ENCODE results near the gene UGP2.

Gene UGP2

GRCh38 chr2:63820969-63821368, 20.7 kb upstream of the UGP2 start:
- Mint-ChIP-seq H3K27ac (no peak overlapping the region), H3K4me1 (ENCODE audit: low read depth) (no peaks in the 10 kb centered on the region), H3K9me3 (ENCODE audit: low read depth) (no peaks in the 10 kb centered on the region)

GRCh38 chr2:63821396-63821795, 20.3 kb upstream of the UGP2 start:
- no peak overlapping the region for H3K27ac Mint-ChIP-seq
- H3K27me3 Mint-ChIP-seq = peaks cover 6% of the 10 kb centered on the region
- H3K36me3 Mint-ChIP-seq = peaks cover 4% of the 10 kb centered on the region
- no peaks in the 10 kb centered on the region for H3K9me3 Mint-ChIP-seq (ENCODE audit: low read depth)
- H3K4me1 Mint-ChIP-seq (ENCODE audit: low read depth) = no peaks in the 10 kb centered on the region
- no peak overlapping the region for H3K4me3 Mint-ChIP-seq

More at GRCh38 chr2:63820969-63821368, 20.7 kb upstream of the UGP2 start:
- no peak overlapping the region for H3K4me3 Mint-ChIP-seq
- peaks cover 4% of the 10 kb centered on the region for H3K36me3 Mint-ChIP-seq
- H3K27me3 Mint-ChIP-seq = peaks cover 6% of the 10 kb centered on the region

- H3K27me3 Mint-ChIP-seq = peaks cover 6% of the 10 kb centered on the region
- H3K4me3 Mint-ChIP-seq = no peak overlapping the region
- no peak overlapping the region for H3K27ac Mint-ChIP-seq
- no peaks in the 10 kb centered on the region for H3K4me1 Mint-ChIP-seq (ENCODE audit: low read depth)
- no peaks in the 10 kb centered on the region for H3K9me3 Mint-ChIP-seq (ENCODE audit: low read depth)
- H3K36me3 Mint-ChIP-seq = peaks cover 4% of the 10 kb centered on the region
These were observed 19.2 kb upstream of the UGP2 start for GRCh38 chr2:63822478-63822877.

GRCh38 chr2:63827749-63828148, 13.9 kb upstream of the UGP2 start:
- Mint-ChIP-seq H3K9me3 (ENCODE audit: low read depth) (no peaks in the 10 kb centered on the region), H3K27me3 (peaks cover 9% of the 10 kb centered on the region), H3K4me3 (no peak overlapping the region)

GRCh38 chr2:63831176-63831575, 10.5 kb upstream of the UGP2 start:
- Mint-ChIP-seq H3K4me3 (no peak overlapping the region), H3K9me3 (ENCODE audit: low read depth) (no peaks in the 10 kb centered on the region), H3K27ac (no peak overlapping the region), H3K4me1 (ENCODE audit: low read depth) (no peaks in the 10 kb centered on the region), H3K27me3 (peaks cover 6% of the 10 kb centered on the region), H3K36me3 (no peaks in the 10 kb centered on the region)

More at GRCh38 chr2:63827749-63828148, 13.9 kb upstream of the UGP2 start:
- Mint-ChIP-seq H3K36me3 (peaks cover 4% of the 10 kb centered on the region), H3K27ac (no peak overlapping the region), H3K4me1 (ENCODE audit: low read depth) (no peaks in the 10 kb centered on the region)

GRCh38 chr2:63834401-63834800, 7.3 kb upstream of the UGP2 start:
- H3K4me3 Mint-ChIP-seq = no peak overlapping the region
- H3K36me3 Mint-ChIP-seq = no peaks in the 10 kb centered on the region
- peaks cover 6% of the 10 kb centered on the region for H3K27me3 Mint-ChIP-seq
- H3K9me3 Mint-ChIP-seq (ENCODE audit: low read depth) = no peaks in the 10 kb centered on the region
- no peak overlapping the region for H3K27ac Mint-ChIP-seq
- no peaks in the 10 kb centered on the region for H3K4me1 Mint-ChIP-seq (ENCODE audit: low read depth)

GRCh38 chr2:63837036-63837594, 4.6 kb upstream of the UGP2 start:
- Mint-ChIP-seq H3K4me1 (ENCODE audit: low read depth) (peaks cover 8% of the 10 kb centered on the region), H3K27me3 (peaks cover 2% of the 10 kb centered on the region), H3K36me3 (no peaks in the 10 kb centered on the region), H3K4me3 (no peak overlapping the region), H3K27ac (no peak overlapping the region), H3K9me3 (ENCODE audit: low read depth) (no peaks in the 10 kb centered on the region)

- peak overlapping the region; percentile 99 for H3K27ac Mint-ChIP-seq
- peaks cover 38% of the 10 kb centered on the region for H3K4me1 Mint-ChIP-seq (ENCODE audit: low read depth)
- peaks cover 2% of the 10 kb centered on the region for H3K36me3 Mint-ChIP-seq
- peak overlapping the region; percentile 99 for H3K4me3 Mint-ChIP-seq
- H3K27me3 Mint-ChIP-seq = no peaks in the 10 kb centered on the region
- no peaks in the 10 kb centered on the region for H3K9me3 Mint-ChIP-seq (ENCODE audit: low read depth)
These were observed 1.5 kb upstream of the UGP2 start for GRCh38 chr2:63840081-63840784.

GRCh38 chr2:63840785-63841253, 877 bp upstream of the UGP2 start:
- Mint-ChIP-seq H3K9me3 (ENCODE audit: low read depth) (no peaks in the 10 kb centered on the region), H3K27ac (peak overlapping the region; percentile 99), H3K4me3 (peak overlapping the region; percentile 99), H3K27me3 (no peaks in the 10 kb centered on the region), H3K36me3 (peaks cover 2% of the 10 kb centered on the region), H3K4me1 (ENCODE audit: low read depth) (peaks cover 43% of the 10 kb centered on the region)

- Mint-ChIP-seq H3K9me3 (ENCODE audit: low read depth) (peaks cover 3% of the 10 kb centered on the region), H3K4me3 (peak overlapping the region; percentile 99), H3K27me3 (no peaks in the 10 kb centered on the region), H3K4me1 (ENCODE audit: low read depth) (peaks cover 56% of the 10 kb centered on the region), H3K27ac (peak overlapping the region; percentile 99), H3K36me3 (peaks cover 4% of the 10 kb centered on the region)
These were observed 709 bp downstream of the UGP2 start for GRCh38 chr2:63842149-63843061.

- peak overlapping the region; percentile 99 for H3K27ac Mint-ChIP-seq
- peaks cover 7% of the 10 kb centered on the region for H3K36me3 Mint-ChIP-seq
- H3K4me1 Mint-ChIP-seq (ENCODE audit: low read depth) = peaks cover 63% of the 10 kb centered on the region
These were observed 1.4 kb downstream of the UGP2 start for GRCh38 chr2:63843093-63843492.

GRCh38 chr2:63843791-63844190, 2.1 kb downstream of the UGP2 start:
- Mint-ChIP-seq H3K4me3 (peak overlapping the region; percentile 82), H3K4me1 (ENCODE audit: low read depth) (peaks cover 68% of the 10 kb centered on the region), H3K27ac (peak overlapping the region; percentile 81), H3K9me3 (ENCODE audit: low read depth) (peaks cover 3% of the 10 kb centered on the region), H3K27me3 (no peaks in the 10 kb centered on the region), H3K36me3 (peaks cover 7% of the 10 kb centered on the region)

More at GRCh38 chr2:63843093-63843492, 1.4 kb downstream of the UGP2 start:
- Mint-ChIP-seq H3K9me3 (ENCODE audit: low read depth) (peaks cover 3% of the 10 kb centered on the region), H3K27me3 (no peaks in the 10 kb centered on the region), H3K4me3 (peak overlapping the region; percentile 99)

GRCh38 chr2:63844616-63845015, 2.9 kb downstream of the UGP2 start:
- Mint-ChIP-seq H3K27me3 (no peaks in the 10 kb centered on the region), H3K27ac (peak overlapping the region; percentile 81), H3K4me1 (ENCODE audit: low read depth) (peaks cover 75% of the 10 kb centered on the region)

GRCh38 chr2:63845866-63846265, 4.2 kb downstream of the UGP2 start:
- Mint-ChIP-seq H3K9me3 (ENCODE audit: low read depth) (peaks cover 3% of the 10 kb centered on the region), H3K36me3 (peaks cover 7% of the 10 kb centered on the region), H3K4me3 (no peak overlapping the region), H3K4me1 (ENCODE audit: low read depth) (peaks cover 79% of the 10 kb centered on the region), H3K27ac (peak overlapping the region; percentile 79), H3K27me3 (no peaks in the 10 kb centered on the region)

More at GRCh38 chr2:63844616-63845015, 2.9 kb downstream of the UGP2 start:
- H3K36me3 Mint-ChIP-seq = peaks cover 7% of the 10 kb centered on the region
- peaks cover 3% of the 10 kb centered on the region for H3K9me3 Mint-ChIP-seq (ENCODE audit: low read depth)
- H3K4me3 Mint-ChIP-seq = peak overlapping the region; percentile 82

- peaks cover 11% of the 10 kb centered on the region for H3K36me3 Mint-ChIP-seq
- H3K4me3 Mint-ChIP-seq = no peak overlapping the region
- peaks cover 3% of the 10 kb centered on the region for H3K9me3 Mint-ChIP-seq (ENCODE audit: low read depth)
- no peak overlapping the region for H3K27ac Mint-ChIP-seq
- no peaks in the 10 kb centered on the region for H3K27me3 Mint-ChIP-seq
- peaks cover 85% of the 10 kb centered on the region for H3K4me1 Mint-ChIP-seq (ENCODE audit: low read depth)
These were observed 4.8 kb downstream of the UGP2 start for GRCh38 chr2:63846487-63846886.

Data from activated naive CD8-positive, alpha-beta T cell (primary cell).